NCI-H128 (cell line): ENCODE results near the gene KCTD16.
A peak's percentile ranks its signal among the peaks of the same experiment; 100 is the strongest.

ENCODE experiments used
- DNase-seq: peaks from one replicate; lab custom pipeline; 2025; ENCODE audit not compliant: unreplicated experiment; lab: John Stamatoyannopoulos, UW

KCTD16 gene

GRCh38 chr5:144451187-144451973, 280.7 kb downstream of the KCTD16 start:
- DNase-seq: no peak

- no peak for DNase-seq
These were observed 283.1 kb downstream of the KCTD16 start for GRCh38 chr5:144453753-144454152.

GRCh38 chr5:144457160-144457559, 286.5 kb downstream of the KCTD16 start:
- no peak for DNase-seq

DNA sequence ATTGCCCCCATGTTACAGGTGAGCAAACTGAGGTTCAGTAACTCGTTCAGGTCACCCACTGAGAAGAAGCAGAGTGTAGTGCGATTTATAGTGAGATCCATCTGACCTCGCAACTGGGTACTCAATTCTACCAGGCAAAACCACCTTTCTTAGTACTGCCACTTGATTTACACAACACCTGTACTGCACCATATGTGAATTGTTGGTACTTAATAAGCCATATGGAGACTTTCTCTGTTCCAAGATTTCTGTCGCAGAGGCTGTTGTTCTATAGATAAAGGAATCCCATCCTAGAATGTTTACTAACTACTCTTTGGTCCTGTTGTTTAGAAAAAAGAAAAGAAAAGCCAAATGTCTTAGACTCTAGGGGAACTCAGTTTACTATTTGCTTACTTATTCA, 287.5 kb downstream of the KCTD16 start:
- no peak for DNase-seq

GRCh38 chr5:144460600-144460999, 289.9 kb downstream of the KCTD16 start:
- no peak for DNase-seq

DNA sequence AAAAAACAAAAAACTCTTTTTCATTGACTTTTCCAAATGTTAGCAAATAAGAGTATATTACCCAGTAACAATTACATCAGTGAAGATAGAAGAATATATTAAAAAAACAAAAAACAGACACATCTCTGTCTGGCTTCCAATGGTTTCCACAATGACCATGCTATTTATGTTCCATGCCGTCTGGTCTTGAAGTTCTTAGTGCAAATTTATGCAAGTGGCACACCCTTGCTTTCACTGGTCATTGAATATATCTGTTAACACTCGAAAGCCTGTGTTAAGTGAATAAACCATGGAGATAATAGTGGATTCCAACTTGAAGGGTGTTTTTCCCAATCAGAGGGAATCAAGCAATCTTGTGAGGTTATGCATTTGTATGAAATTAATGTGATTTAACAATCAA, 291.9 kb downstream of the KCTD16 start:
- no peak for DNase-seq

- DNase-seq: no peak
These were observed 293.0 kb downstream of the KCTD16 start for GRCh38 chr5:144463481-144464223.

DNA sequence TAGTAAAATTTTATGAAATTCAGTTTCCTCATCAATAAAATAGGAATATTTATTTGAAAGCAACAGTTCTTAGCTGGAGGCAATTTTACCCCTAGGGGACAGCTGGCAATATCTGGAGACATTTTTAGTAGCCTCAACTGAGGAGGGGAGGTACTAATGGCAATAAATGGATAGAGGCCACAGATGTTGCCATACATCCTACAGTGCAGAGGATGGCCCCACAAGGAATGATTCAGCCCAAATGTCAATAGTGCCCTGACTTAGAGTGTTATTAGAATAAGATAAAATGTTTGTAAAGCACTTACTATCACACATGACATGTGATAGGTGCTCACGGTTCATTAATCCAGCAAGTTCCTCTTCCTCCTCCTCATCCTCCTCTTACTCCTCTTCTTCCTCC, 293.6 kb downstream of the KCTD16 start:
- no peak for DNase-seq

GRCh38 chr5:144465441-144465840, 294.8 kb downstream of the KCTD16 start:
- DNase-seq: no peak

DNA sequence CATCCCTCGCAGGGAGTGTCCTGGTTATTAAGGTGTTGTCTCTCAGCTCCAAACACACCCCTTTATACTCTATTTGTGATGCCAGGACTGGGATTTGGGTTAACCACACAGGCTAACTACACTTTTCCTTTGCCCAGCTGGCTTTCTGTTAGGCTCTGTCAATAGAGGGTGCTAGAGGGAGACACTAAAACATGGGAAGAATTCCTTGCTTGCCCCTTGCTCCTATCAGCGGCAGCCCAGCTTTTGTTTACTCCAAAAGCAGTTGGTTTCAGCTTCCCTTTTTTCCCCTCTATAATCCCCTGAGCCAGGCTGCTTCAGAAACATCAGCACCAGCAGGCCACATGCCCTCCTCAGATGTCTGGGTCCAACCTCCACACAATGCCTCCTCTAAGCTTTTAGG, 297.1 kb downstream of the KCTD16 start:
- DNase-seq: peak; percentile 9

DNA sequence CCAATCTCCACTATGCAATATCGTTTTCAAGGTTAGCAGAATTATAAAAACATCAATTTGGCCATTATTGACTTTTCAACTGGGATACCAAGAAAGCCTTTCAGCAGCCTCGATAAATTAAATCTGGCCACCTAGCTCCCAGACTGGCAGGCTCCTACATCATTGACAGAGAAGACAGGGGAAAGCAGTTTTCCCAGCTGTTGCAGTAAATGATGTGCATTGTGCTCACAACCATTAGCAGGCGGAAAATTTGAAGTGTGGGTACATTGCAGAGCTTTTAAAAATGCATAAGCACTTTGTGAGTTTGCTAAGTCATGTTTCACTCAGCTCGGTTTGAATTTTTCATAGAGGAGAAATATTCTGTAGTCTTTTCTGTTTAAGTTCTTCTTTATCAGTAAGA, 297.9 kb downstream of the KCTD16 start:
- no peak for DNase-seq

GRCh38 chr5:144469106-144469505, 298.4 kb downstream of the KCTD16 start:
- DNase-seq: no peak

GRCh38 chr5:144472221-144472620, 301.5 kb downstream of the KCTD16 start:
- no peak for DNase-seq

DNA sequence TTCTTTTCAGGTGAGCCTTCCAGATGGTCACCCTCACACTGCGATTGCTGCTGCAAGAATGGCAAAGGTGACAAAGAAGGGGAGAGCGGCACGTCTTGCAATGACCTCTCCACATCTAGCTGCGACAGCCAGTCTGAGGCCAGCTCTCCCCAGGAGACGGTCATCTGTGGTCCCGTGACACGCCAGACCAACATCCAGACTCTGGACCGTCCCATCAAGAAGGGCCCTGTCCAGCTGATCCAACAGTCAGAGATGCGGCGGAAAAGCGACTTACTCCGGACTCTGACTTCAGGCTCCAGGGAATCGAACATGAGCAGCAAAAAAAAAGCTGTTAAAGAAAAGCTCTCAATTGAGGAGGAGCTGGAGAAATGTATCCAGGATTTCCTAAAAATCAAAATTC, 303.0 kb downstream of the KCTD16 start:
- DNase-seq: no peak

GRCh38 chr5:144478565-144478964, 307.9 kb downstream of the KCTD16 start:
- no peak for DNase-seq

DNA sequence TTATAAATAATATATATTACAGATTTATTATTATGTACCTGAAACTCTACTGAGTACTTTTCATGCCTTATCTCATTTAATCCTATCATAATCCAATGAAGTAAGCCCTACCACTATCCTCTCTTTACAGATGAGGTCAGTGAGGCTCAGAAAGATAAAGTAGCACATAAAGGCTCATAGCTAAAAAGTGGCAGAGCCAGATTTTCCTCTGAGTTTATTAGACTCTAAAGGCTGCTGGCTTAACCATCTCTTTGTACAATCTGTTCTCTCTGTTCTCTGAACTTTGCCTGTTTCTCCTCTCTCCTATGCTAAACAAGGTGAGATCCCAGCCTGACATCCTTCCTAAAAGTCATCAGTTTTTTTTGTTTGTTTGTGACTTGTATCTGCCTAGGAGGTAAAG, 311.2 kb downstream of the KCTD16 start:
- DNase-seq: no peak

DNA sequence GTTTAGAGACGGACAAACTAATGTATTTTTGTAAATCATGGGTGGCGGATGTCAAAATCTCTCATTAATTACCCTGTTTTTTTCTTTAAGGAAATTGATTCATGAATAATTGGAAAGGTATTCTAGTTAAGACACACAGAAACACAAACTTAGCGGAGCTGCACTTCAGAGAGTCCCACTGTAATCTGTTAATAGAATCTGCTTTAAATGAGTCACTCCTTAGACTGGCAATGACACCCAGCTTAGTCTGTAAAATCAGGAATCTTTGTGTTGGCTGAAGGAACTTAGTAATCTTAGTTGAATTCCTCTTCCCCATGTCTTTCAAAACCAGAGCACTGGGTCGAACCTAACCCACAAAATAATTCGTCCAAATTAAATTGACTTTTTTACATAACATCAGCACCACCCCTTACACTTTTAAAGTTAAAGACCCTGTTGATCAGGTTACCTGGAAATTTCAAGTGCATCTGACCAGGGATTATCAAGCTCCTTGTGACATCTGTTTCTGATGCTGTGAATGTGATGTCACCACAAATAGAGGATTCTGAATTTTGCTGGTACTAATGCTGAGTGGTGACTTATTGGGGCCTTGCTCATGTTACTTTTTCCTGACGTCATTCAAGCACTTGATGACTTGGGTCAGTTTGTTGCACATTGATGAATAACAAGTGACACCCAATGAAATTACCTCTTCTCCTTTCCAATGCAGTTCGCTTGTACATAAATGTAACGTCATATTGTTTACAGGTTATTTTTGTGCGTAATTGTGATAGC, 313.6 kb downstream of the KCTD16 start:
- DNase-seq: no peak

GRCh38 chr5:144485540-144485939, 314.9 kb downstream of the KCTD16 start:
- DNase-seq: no peak

DNA sequence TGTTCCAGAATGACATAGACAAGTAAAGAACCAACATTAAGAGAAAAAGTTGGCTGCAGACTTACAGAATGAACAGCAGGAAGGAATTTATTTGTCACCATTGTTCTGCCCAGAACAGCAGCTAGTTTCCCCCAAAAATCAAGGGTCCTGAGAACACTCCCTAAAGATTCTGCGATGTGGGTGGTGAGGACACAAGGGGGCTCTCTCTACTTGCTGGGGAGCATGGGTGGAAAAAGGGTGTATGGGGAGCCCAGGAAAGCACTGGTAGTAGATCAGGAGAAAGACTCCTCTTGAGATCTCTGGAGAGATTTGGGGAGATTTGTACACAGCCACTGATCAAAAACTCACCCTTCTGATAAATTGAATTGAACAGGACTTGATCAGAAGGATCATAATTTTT, 316.5 kb downstream of the KCTD16 start:
- no peak for DNase-seq

DNA sequence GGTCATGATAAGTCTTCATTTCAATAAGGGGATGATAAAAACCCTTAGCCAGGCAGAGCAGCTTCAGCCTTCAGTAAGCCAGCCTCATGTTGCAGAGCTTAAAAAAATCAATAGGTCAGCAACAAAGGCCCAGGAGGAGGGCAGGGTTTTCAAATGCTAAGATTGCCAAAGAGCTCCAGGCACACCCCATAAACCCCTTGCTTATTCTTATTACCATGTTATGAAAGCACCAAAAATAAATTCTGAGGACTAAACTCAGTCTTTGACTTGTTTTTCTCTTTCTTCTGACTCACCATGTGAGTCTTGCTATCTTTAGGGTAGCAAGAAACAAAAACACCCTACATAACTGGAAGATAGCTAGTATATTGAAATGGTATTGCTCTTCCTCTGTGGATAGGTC, 317.1 kb downstream of the KCTD16 start:
- no peak for DNase-seq

DNA sequence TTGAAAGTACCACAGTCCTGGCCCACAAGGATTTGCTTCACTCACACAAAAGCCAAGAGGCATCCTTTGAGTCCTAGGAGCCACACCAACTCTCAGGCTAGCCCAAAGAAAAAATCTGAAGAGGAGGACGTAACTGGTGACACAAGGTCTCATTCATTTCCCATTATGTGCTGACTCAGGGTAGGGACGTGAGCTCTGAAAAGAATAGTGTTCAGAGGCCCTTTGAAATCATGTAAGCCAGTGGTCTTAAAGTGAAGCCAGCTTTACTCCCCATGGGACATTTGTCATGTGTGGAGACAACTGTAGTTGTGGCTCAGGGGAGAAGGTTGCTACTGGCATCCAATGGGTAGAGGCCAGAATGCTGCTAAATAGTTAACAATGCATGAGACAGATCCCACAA, 332.4 kb downstream of the KCTD16 start:
- DNase-seq: no peak
